VCaP (cell line): ENCODE results near the gene DHX57.

Experiments used
- H3K27ac ChIP-seq: fragments of 450-650 bp; 2 replicates; pipeline ENCODE4 v1.5.1; 2017
- TF ChIP-seq, protein P1 (sequence below): fragments of 450-650 bp; conservative IDR thresholded peaks from 2 replicates; pipeline ENCODE4 v1.5.1; 2017; ENCODE audit warnings: mild to moderate bottlenecking, moderate library complexity

DHX57 gene

DNA sequence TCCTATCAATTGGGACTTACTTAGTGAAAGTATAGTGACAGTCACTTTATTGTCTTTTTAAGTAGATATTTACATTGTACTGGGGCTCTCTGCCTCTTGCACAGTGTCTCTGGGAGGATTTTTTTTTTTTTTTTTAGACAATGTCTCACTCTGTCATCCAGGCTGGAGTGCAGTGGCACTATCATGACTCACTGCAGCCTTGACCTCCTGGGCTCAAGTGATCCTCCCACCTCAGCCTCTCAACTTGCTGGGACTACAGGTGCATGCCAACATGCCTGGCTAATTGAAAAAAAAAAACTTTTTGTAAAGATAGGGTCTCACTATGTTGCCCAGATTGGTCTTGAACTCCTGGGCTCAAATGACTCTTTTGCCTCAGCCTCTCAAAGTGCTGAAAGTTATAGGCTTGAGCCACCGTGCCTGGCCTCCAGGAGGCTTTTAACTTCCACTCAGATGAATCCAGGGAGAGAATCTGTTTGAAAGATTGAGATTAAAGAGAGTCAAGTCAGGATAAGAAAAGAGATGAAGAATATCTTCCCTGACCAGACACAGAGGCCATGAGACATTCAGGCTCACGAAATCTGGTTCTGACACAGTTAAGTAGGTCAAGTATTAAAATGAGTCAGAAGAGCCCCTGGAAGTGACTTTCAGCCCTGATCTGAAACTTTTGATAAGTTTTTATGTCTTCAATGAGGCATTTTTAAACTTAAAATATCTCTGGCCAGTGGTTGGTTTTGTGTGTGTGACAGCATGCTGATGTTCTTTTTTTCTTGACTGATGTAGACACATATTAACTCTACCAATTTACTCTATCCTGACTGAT, 32.2 kb upstream of the DHX57 start:
- TF ChIP-seq, protein P1, sequence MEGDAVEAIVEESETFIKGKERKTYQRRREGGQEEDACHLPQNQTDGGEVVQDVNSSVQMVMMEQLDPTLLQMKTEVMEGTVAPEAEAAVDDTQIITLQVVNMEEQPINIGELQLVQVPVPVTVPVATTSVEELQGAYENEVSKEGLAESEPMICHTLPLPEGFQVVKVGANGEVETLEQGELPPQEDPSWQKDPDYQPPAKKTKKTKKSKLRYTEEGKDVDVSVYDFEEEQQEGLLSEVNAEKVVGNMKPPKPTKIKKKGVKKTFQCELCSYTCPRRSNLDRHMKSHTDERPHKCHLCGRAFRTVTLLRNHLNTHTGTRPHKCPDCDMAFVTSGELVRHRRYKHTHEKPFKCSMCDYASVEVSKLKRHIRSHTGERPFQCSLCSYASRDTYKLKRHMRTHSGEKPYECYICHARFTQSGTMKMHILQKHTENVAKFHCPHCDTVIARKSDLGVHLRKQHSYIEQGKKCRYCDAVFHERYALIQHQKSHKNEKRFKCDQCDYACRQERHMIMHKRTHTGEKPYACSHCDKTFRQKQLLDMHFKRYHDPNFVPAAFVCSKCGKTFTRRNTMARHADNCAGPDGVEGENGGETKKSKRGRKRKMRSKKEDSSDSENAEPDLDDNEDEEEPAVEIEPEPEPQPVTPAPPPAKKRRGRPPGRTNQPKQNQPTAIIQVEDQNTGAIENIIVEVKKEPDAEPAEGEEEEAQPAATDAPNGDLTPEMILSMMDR: no peak

DNA sequence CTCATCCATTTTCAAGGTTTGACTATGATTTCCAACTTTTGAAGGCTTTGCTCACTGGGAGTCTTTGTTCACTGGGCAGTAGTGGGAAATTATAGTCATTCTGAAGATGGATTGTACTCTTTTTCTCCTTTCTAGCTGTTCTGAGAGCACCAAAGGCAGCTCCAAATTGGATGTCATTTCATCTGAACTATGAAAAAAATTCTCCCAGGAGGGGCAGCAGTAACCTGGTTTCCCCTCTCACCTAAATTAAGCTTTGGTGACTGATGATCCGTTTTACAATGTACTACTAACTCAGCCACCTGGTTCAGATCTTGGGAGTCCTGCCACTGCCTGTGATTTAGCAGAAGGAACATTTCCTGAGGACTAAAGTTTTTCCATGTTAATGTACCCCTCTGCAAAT, 31.5 kb upstream of the DHX57 start:
- H3K27ac ChIP-seq: no peak overlapping the region
- TF ChIP-seq, protein P1: no peak

More for the DNA sequence above, 32.2 kb upstream of the DHX57 start:
- no peak overlapping the region for H3K27ac ChIP-seq

DNA sequence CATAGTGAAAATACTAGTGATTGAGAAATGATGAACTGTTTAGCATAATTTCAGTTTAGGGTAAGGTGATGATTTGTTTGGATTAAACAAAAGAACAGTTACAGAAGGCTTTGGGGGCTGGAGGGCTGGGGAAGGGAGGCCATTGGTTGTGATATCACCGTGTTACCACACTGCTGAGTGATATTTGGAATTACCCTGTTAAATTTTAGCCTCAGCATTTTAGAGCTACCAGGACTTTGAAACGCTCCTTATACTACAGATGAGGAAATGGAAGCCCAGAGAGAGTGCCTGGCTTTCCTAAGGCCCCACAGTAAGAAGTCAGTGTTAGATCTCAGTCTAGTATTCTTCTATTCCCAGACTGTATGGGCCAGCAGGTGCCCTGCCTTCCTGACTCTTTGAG, 29.5 kb upstream of the DHX57 start:
- TF ChIP-seq, protein P1: no peak
- H3K27ac ChIP-seq: no peak overlapping the region

DNA sequence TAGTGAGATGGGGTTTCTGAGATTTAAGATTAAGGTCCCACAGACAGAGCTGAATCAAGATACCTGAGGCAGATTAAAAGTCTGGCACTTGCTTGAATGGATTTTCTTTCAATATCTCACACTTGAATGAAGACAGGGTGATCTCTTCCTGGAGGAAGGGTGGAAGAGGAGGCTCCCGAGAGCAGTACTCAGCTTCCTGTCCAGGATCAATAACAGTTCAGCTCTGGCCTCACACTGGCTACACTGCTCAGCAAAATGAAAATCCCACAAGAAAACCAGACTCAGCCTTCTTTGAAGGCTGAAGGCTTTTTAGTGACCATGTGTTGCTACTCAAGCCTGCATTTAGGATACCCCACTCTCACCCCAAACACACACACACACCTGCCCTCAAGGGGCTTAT, 25.0 kb upstream of the DHX57 start:
- H3K27ac ChIP-seq: no peak overlapping the region
- TF ChIP-seq, protein P1: no peak

DNA sequence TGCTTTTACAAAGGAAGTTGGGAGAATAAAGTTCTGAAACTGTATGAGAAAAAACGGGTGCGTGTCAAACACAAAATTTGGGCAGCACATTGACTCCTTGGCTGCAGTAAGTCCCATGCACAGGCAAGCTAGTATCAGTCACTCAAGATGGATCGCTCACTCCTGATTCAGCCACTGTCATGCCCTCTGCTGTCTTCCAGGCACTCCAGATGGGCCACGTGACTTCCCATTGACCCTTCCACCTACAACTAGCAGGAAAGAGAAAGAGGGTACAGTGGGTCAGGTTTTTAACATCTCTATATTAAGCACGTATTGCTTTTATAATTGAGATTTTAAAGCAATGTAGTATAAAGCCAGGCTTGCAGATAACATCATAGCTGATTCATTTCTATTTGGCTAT, 22.5 kb upstream of the DHX57 start:
- no peak overlapping the region for H3K27ac ChIP-seq
- TF ChIP-seq, protein P1: no peak

DNA sequence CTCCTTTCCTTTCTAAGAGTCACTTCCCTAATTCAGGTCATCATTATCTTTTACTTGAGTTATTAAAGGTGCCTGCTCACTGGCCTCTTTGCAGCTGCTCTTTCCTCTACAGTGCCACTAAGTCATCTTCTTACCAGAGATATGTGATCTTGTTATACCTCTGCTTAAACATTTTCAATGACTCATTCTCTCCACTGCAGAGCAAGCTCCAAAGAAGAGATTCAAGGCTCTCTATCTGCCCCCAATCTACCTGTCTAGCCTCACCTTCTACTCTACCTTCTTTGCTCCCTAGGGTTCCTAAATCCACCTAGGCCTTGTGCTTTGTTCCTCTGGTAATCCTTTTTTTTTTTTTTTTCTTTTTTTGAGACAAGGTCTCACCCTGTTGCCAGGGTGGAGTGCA, 17.1 kb upstream of the DHX57 start:
- TF ChIP-seq, protein P1: no peak
- no peak overlapping the region for H3K27ac ChIP-seq

DNA sequence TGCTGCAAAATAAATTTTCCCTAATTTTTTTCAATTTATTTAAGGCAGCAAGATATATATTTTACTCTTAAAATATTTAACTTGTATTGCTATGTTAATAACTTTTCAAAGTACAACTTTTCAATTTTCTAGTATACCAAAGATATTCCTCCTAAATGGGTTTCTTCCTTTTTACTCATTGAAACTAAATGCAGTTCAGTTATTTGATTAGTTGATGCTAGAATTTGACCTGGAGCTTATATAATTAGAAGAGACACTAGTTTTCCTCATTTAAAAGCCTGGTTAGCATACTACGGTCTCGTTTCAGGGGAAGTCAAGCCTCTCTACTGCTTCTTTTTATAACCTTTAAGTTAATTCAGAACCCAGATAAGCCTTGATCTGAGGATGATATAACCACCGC, 13.8 kb upstream of the DHX57 start, which contains the start of gene ARHGEF33:
Gene ARHGEF33, plus strand, starts transcription at position 301 of the 400 bp plus-strand sequence. CDS start 29,573 bp downstream, outside the sequence.
- TF ChIP-seq, protein P1: no peak
- no peak within 1 kb of the TSS for H3K27ac ChIP-seq
